Measurements from ENCODE around the gene NACC2.

GRCh38 chr9:136044971-136045594 lies 50.0 kb downstream of the NACC2 start:
- TF ChIP-seq CTCF (IDR thresholded peaks at IDR 0.05 in 2 of 3, conservative IDR thresholded peaks at IDR 0.05 in 1 of 3; ENCODE audit: insufficient read depth in 2 of 3, low read depth in 1 of 3, low read length in 3 of 3) (no peak), SRF (CRISPR knock-in tag; IDR thresholded peaks at IDR 0.05) (no peak), CHD4 (IDR thresholded peaks at IDR 0.05; ENCODE audit: insufficient read depth, insufficient replicate concordance, low read depth, low read length, poor library complexity, severe bottlenecking) (no peak), KDM2B (CRISPR knock-in tag; IDR thresholded peaks at IDR 0.05) (no peak), ZNF217 (CRISPR knock-in tag; IDR thresholded peaks at IDR 0.05) (no peak), HOXB6 (CRISPR knock-in tag; IDR thresholded peaks at IDR 0.05; ENCODE audit: borderline replicate concordance) (no peak), GATAD2A (IDR thresholded peaks at IDR 0.05) (no peak), FOXK1 (CRISPR knock-in tag; IDR thresholded peaks at IDR 0.05; ENCODE audit: borderline replicate concordance) (no peak), KAT8 (IDR thresholded peaks at IDR 0.05; ENCODE audit: low read depth) (no peak), E2F1 (CRISPR knock-in tag; IDR thresholded peaks at IDR 0.05) (no peak), CHD1 (IDR thresholded peaks at IDR 0.05; ENCODE audit: low read length) (no peak)

Measured in K562 (cell line).